ENCODE results near the gene LOC128125822.
"Not testable (repeated sequence)": the region's sequence is repeated elsewhere in the genome, so short reads cannot be mapped to it uniquely, and the experiment has no call there.

LOC128125822 gene

GRCh38 chr6:63572044-63572746 is at the start of gene LOC128125822, which contains the start of gene PTP4A1:
Gene LOC128125822, plus strand, starts transcription at chr6:63572480.
Gene PTP4A1, plus strand, starts transcription at chr6:63572480. Its CDS starts 4,401 bp downstream, at chr6:63576881.
- DNase-seq, result peak; percentile 98

- DNase-seq, result not testable (repeated sequence)
Measured at GRCh38 chr6:63522911-63523287, 49.4 kb upstream of the LOC128125822 start.

- DNase-seq, result no peak
Measured at GRCh38 chr6:63523630-63524029, 48.6 kb upstream of the LOC128125822 start.

- no peak for DNase-seq
Measured at GRCh38 chr6:63525186-63525878, 46.9 kb upstream of the LOC128125822 start.

- DNase-seq, result no peak
Measured at GRCh38 chr6:63526931-63527330, 45.3 kb upstream of the LOC128125822 start.

- no peak for DNase-seq
Measured at GRCh38 chr6:63527658-63528514, 44.4 kb upstream of the LOC128125822 start.

GRCh38 chr6:63529498-63529897 is 42.8 kb upstream of the LOC128125822 start:
- no peak for DNase-seq

GRCh38 chr6:63530182-63530581 is 42.1 kb upstream of the LOC128125822 start:
- DNase-seq, result no peak

- DNase-seq, result no peak
Measured at GRCh38 chr6:63530991-63531390, 41.3 kb upstream of the LOC128125822 start.

- DNase-seq, result no peak
Measured at GRCh38 chr6:63533026-63533425, 39.3 kb upstream of the LOC128125822 start.

GRCh38 chr6:63533952-63534351 is 38.3 kb upstream of the LOC128125822 start:
- no peak for DNase-seq

GRCh38 chr6:63537201-63537958 is 34.9 kb upstream of the LOC128125822 start:
- no peak for DNase-seq

GRCh38 chr6:63537959-63538300 is 34.4 kb upstream of the LOC128125822 start:
- DNase-seq, result no peak

GRCh38 chr6:63538550-63538949 is 33.7 kb upstream of the LOC128125822 start:
- DNase-seq, result no peak

GRCh38 chr6:63543001-63543400 is 29.3 kb upstream of the LOC128125822 start:
- no peak for DNase-seq

GRCh38 chr6:63543982-63544381 is 28.3 kb upstream of the LOC128125822 start:
- DNase-seq, result no peak

GRCh38 chr6:63546236-63546635 is 26.0 kb upstream of the LOC128125822 start:
- no peak for DNase-seq

GRCh38 chr6:63546697-63547096 is 25.6 kb upstream of the LOC128125822 start:
- DNase-seq, result no peak

GRCh38 chr6:63549076-63549475 is 23.2 kb upstream of the LOC128125822 start:
- DNase-seq, result no peak

GRCh38 chr6:63553208-63553607 is 19.1 kb upstream of the LOC128125822 start:
- no peak for DNase-seq

- no peak for DNase-seq
Measured at GRCh38 chr6:63553900-63554299, 18.4 kb upstream of the LOC128125822 start.

GRCh38 chr6:63554782-63555181 is 17.5 kb upstream of the LOC128125822 start:
- no peak for DNase-seq

- DNase-seq, result no peak
Measured at GRCh38 chr6:63556369-63556768, 15.9 kb upstream of the LOC128125822 start.
